ENCODE measurements around the gene R3HCC1L. TPM values are rescaled to one million over a fixed set of nuclear protein-coding genes. Genes with fewer than 3 reads are reported as not detected.
"Not testable (repeated sequence)": the region's sequence is repeated elsewhere in the genome, so short reads cannot be mapped to it uniquely, and the experiment has no call there.

Gene R3HCC1L
- total RNA-seq, 1 donor from 2014 or later, result 7.2 TPM

DNA sequence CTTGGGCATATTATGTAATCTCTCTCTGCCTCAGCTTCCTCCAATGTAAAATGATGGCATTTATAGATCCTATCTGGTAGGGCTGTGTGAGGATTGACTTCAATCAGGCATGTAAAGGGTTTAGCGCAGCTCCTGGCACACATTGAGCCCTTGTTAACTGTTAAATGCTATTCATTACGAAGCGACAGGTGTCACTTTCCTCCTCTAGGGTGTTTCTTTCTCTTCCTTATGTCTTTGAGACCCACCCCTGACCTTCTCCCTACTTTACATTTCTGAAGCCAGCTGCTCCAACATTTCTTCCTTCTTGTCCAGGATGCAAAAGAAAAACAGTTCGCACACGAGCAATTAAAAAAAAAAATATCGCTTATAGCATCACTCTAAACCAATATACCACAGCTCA, 5.7 kb upstream of the R3HCC1L start:
- no peak for DNase-seq (ENCODE audit: low spot score)

GRCh38 chr10:98131619-98132018, 2.8 kb upstream of the R3HCC1L start:
- DNase-seq (ENCODE audit: low spot score), result no peak

- not testable (repeated sequence) for DNase-seq (ENCODE audit: low spot score)
Measured at GRCh38 chr10:98133075-98133752, 1.2 kb upstream of the R3HCC1L start.

GRCh38 chr10:98134117-98134430, 383 bp upstream of the R3HCC1L start:
- no peak for DNase-seq (ENCODE audit: low spot score)

- DNase-seq (ENCODE audit: low spot score), result no peak
Measured at GRCh38 chr10:98135222-98135899, 904 bp downstream of the R3HCC1L start.

DNA sequence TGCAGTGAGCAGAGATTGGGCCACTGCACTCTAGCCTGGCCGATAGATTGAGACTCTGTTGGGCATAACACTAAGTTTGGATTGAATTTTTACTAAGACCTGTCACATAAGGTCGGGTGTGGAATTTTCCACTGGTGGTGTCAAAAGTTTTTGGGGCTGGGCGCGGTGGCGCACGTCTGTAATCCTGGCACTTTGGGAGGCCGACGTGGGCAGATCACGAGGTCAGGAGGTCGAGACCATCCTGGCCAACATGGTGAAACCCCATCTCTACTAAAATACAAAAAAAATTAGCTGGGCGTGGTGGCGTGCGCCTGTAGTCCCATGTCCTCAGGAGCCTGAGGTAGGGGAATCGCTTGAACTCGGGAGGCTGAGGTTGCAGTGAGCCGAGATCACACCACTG, 2.3 kb downstream of the R3HCC1L start:
- not testable (repeated sequence) for DNase-seq (ENCODE audit: low spot score)

- no peak for DNase-seq (ENCODE audit: low spot score)
Measured at GRCh38 chr10:98138031-98138430, 3.6 kb downstream of the R3HCC1L start.

- no peak for DNase-seq (ENCODE audit: low spot score)
Measured at GRCh38 chr10:98139431-98139830, 5.0 kb downstream of the R3HCC1L start.

DNA sequence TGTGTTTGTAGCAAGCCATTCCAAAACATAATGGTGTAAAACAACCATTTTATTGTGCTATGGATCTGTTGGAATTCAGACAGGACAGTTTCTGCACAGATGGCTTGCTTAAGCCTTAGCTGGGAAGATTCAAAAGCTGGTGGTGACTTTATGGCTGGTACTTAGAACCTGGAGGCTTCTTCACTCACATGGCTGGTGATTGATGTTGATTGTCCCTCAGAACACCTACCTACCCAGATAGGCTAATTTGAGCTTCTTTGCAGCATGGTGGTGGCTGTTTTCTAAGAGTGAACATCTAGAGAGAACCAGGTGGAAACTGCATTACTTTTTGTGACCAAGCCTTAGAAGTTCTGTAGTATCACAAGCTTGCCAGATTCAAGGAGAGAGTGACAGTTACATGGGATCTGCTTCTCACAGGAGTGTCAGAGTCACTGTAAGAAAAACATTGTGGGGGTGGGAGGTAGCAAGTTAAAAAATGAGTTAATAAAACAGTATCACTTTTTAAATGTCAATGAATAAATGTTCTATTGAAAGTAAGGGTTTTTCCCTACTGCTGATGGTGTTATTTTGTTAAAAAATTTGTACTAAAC, 7.1 kb downstream of the R3HCC1L start:
- no peak for DNase-seq (ENCODE audit: low spot score)

DNA sequence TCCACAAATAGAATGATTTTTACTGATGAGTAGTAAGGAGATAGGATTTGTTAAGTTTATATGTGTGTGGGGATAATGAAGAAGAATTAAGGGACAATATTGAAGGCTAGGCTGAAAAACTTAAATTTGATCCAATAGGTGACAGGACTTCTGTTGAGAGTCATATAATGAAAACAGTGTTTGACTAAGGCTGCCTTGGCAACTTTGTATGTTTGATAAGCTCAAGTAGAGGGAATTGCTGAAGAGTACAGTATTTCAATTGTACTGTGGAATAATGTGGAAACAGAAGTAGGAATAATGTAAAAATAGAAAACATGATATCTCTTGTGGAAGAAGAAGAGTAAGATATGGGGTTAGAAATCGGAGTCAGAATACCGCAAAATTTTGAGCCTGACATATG, 10.5 kb downstream of the R3HCC1L start:
- DNase-seq (ENCODE audit: low spot score), result no peak

DNA sequence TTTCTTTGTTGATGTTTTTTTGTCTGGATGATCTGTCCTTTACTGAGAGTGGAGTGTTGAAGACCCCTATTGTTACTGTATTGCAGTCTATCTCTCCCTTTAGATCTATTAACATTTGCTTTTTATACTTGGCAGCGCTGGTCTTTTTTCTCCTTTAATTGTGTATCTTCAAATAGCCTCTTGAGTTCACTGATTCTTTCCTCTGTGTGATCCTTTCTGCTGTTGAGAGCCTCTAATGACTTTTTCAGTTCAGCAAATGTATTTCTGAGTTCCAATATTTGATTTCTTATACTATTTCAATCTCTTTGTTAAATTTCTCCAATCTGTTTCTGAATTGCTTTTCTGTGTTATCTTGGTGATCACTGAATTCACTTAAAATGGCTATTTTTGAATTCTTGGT, 15.4 kb downstream of the R3HCC1L start:
- no peak for DNase-seq (ENCODE audit: low spot score)

DNA sequence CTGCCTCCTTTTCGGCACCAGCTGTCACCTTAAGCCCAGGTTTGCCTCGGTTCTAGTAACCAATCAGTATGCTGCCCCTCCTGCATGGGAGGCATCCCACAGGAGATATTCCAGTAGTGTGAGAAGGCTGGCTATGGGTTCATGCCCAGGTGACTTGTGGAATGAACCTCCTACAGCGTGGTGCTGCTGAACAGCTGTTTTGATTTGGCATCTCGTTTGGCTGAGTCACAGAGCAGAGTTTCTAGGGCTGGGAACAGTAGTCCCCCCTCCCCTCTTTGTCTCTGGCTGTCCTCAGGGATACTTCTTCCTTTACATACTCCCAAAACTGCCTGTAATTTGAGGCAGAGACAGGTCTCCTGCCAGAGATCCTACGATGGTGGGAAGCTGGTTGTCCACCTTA, 16.1 kb downstream of the R3HCC1L start:
- no peak for DNase-seq (ENCODE audit: low spot score)

GRCh38 chr10:98152778-98153177, 18.3 kb downstream of the R3HCC1L start:
- DNase-seq (ENCODE audit: low spot score), result not testable (repeated sequence)

- DNase-seq (ENCODE audit: low spot score), result not testable (repeated sequence)
Measured at GRCh38 chr10:98153213-98153958, 18.9 kb downstream of the R3HCC1L start.

- no peak for DNase-seq (ENCODE audit: low spot score)
Measured at GRCh38 chr10:98154076-98154475, 19.6 kb downstream of the R3HCC1L start.

DNA sequence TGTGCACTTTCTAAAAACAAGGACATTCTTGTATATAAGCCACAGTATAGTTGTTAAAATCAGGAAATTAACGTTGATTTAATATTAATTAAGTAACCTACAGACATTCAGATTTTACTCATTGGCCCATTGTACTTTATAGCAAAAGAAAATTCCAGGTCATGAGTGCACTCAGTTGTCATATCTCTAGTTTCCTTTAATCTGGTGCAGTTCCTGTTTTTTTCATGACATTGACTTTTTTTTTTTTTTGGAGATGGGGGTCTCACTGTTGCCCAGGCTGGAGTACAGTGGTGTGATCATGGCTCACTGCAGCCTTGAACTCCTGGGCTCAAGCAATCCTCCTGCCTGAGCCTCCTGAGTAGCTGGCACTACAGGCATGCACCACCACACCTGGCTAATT, 24.1 kb downstream of the R3HCC1L start:
- no peak for DNase-seq (ENCODE audit: low spot score)

GRCh38 chr10:98163941-98164340, 29.5 kb downstream of the R3HCC1L start:
- no peak for DNase-seq (ENCODE audit: low spot score)

- DNase-seq (ENCODE audit: low spot score), result no peak
Measured at GRCh38 chr10:98167191-98167590, 32.7 kb downstream of the R3HCC1L start.

- DNase-seq (ENCODE audit: low spot score), result no peak
Measured at GRCh38 chr10:98168147-98168546, 33.7 kb downstream of the R3HCC1L start.

DNA sequence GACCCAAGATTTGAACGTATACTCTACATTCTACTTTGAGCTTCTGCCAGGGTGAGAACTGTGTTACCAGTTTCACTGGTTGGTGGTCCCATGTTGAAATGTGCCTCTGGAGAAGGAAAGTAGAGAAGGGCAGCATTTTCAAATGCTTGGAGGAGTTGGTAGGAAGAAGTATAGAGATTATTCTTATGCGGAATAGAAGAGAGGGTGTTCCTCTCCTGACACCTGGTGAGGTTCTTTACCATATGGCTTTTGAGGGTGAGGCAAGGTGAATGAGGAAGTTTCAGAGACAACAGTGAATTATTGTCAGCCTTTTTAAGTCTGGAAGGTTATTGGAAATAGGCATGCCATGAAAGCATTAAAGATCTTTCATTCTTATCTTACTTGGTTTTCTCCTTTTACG, 34.3 kb downstream of the R3HCC1L start:
- no peak for DNase-seq (ENCODE audit: low spot score)

- no peak for DNase-seq (ENCODE audit: low spot score)
Measured at GRCh38 chr10:98169379-98169778, 34.9 kb downstream of the R3HCC1L start.

All from mesenteric fat pad (tissue), 1 donor.